Measurements from ENCODE around the gene PRUNE2.

PRUNE2 gene

GRCh38 chr9:76737154-76737902, 168.6 kb downstream of the PRUNE2 start:
- no peak for DNase-seq (ENCODE audit: low read depth, low spot score)

GRCh38 chr9:76734716-76735115, 171.2 kb downstream of the PRUNE2 start:
- DNase-seq (ENCODE audit: low read depth, low spot score) = no peak

- no peak for DNase-seq (ENCODE audit: low read depth, low spot score)
Measured at GRCh38 chr9:76733096-76733495, 172.8 kb downstream of the PRUNE2 start.

- no peak for DNase-seq (ENCODE audit: low read depth, low spot score)
Measured at GRCh38 chr9:76732341-76732958, 173.5 kb downstream of the PRUNE2 start.

- no peak for DNase-seq (ENCODE audit: low read depth, low spot score)
Measured at GRCh38 chr9:76730801-76731200, 175.1 kb downstream of the PRUNE2 start.

GRCh38 chr9:76729980-76730737, 175.8 kb downstream of the PRUNE2 start:
- no peak for DNase-seq (ENCODE audit: low read depth, low spot score)

GRCh38 chr9:76729116-76729515, 176.8 kb downstream of the PRUNE2 start:
- no peak for DNase-seq (ENCODE audit: low read depth, low spot score)

- no peak for DNase-seq (ENCODE audit: low read depth, low spot score)
Measured at GRCh38 chr9:76725885-76726284, 180.0 kb downstream of the PRUNE2 start.

GRCh38 chr9:76725011-76725546, 180.8 kb downstream of the PRUNE2 start:
- no peak for DNase-seq (ENCODE audit: low read depth, low spot score)

GRCh38 chr9:76720245-76720644, 185.7 kb downstream of the PRUNE2 start:
- no peak for DNase-seq (ENCODE audit: low read depth, low spot score)

- DNase-seq (ENCODE audit: low read depth, low spot score) = no peak
Measured at GRCh38 chr9:76718166-76718565, 187.7 kb downstream of the PRUNE2 start.

GRCh38 chr9:76717613-76718012, 188.3 kb downstream of the PRUNE2 start:
- DNase-seq (ENCODE audit: low read depth, low spot score) = no peak

- no peak for DNase-seq (ENCODE audit: low read depth, low spot score)
Measured at GRCh38 chr9:76717176-76717575, 188.7 kb downstream of the PRUNE2 start.

- DNase-seq (ENCODE audit: low read depth, low spot score) = no peak
Measured at GRCh38 chr9:76716085-76716672, 189.7 kb downstream of the PRUNE2 start.

- DNase-seq (ENCODE audit: low read depth, low spot score) = no peak
Measured at GRCh38 chr9:76713381-76713780, 192.5 kb downstream of the PRUNE2 start.

GRCh38 chr9:76709020-76709419, 196.9 kb downstream of the PRUNE2 start:
- DNase-seq (ENCODE audit: low read depth, low spot score) = no peak

- DNase-seq (ENCODE audit: low read depth, low spot score) = no peak
Measured at GRCh38 chr9:76707510-76707909, 198.4 kb downstream of the PRUNE2 start.

GRCh38 chr9:76704593-76705204, 201.2 kb downstream of the PRUNE2 start:
- no peak for DNase-seq (ENCODE audit: low read depth, low spot score)

GRCh38 chr9:76703270-76703669, 202.6 kb downstream of the PRUNE2 start:
- no peak for DNase-seq (ENCODE audit: low read depth, low spot score)

- no peak for DNase-seq (ENCODE audit: low read depth, low spot score)
Measured at GRCh38 chr9:76701441-76702039, 204.4 kb downstream of the PRUNE2 start.

- DNase-seq (ENCODE audit: low read depth, low spot score) = no peak
Measured at GRCh38 chr9:76700916-76701315, 205.0 kb downstream of the PRUNE2 start.

All from activated naive CD8-positive, alpha-beta T cell treated with anti-CD3 and anti-CD28 coated beads, Interleukin-2, amount 50 U/mL, for 16 hours (primary cell).